Esophagus muscularis mucosa (tissue), 4 donors: ENCODE results near the gene TSPO.

Experiments
- EP300 ChIP-seq: sonication (generic); formaldehyde crosslinking; IDR thresholded peaks from one replicate; pipeline ENCODE4 v1.6.1; 2017; ENCODE audit warnings: antibody characterized with exemption
- POLR2A ChIP-seq: fragments of 450-650 bp; IDR thresholded peaks from one replicate; pipeline ENCODE4 v1.6.1; 2017; ENCODE audit warnings: antibody characterized with exemption, moderate library complexity, mild to moderate bottlenecking, low read depth
- TF ChIP-seq, protein P1 (sequence below), 3 experiments: fragments of 200-600 bp in 2 of 3; fragments of 450-650 bp in 1 of 3; sonication (generic) in 2 of 3; IDR thresholded peaks; one replicate each; pipeline ENCODE4 v1.5.1; 2017 to 2019; ENCODE audit warnings: antibody characterized with exemption in 3 of 3, mild to moderate bottlenecking in 2 of 3, moderate library complexity in 1 of 3

DNA sequence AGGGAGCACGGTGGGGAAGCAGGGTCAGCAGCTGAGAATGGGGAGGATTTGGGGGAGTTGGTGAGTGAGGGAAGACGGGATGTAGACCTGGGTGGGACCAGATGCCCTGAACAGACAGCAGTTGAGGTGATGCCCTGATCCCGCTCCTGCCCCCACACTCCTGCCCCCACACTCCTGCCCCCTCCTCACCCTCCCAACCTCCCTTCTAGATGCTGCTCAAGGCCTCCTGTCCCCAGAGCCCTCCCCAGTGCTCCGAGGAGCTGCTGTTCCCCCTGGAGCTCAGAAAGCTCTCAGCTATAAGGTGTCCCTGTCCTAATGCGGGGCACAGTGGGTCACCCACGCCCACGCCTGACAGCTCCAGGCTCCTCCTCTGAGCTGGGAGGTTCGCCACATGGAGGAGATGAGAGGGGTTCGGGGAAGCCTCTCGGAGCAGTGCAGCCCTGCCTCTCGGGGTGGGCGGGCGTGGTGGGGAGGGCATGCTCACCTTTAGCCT lies 60.6 kb downstream of the TSPO start:
- TF ChIP-seq, protein P1, sequence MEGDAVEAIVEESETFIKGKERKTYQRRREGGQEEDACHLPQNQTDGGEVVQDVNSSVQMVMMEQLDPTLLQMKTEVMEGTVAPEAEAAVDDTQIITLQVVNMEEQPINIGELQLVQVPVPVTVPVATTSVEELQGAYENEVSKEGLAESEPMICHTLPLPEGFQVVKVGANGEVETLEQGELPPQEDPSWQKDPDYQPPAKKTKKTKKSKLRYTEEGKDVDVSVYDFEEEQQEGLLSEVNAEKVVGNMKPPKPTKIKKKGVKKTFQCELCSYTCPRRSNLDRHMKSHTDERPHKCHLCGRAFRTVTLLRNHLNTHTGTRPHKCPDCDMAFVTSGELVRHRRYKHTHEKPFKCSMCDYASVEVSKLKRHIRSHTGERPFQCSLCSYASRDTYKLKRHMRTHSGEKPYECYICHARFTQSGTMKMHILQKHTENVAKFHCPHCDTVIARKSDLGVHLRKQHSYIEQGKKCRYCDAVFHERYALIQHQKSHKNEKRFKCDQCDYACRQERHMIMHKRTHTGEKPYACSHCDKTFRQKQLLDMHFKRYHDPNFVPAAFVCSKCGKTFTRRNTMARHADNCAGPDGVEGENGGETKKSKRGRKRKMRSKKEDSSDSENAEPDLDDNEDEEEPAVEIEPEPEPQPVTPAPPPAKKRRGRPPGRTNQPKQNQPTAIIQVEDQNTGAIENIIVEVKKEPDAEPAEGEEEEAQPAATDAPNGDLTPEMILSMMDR (IDR thresholded peaks at IDR 0.05): no peak
- TF ChIP-seq POLR2A: no peak
- TF ChIP-seq EP300: no peak
